Stimulated activated CD8-positive, alpha-beta memory T cell treated with anti-CD3 and anti-CD28 coated beads, Interleukin-12 subunit alpha, Interleukin-12 subunit beta, amount 100 ng/mL, for 1 hour (primary cell): Measurements from ENCODE around the gene PUSL1.

Source experiments
- DNase-seq: peaks from one replicate; pipeline ENCODE4 v3.0.0-alpha.2; 2020; ENCODE audit warnings: low read depth

Gene PUSL1

GRCh38 chr1:1354271-1355247, 46.2 kb downstream of the PUSL1 start:
- DNase-seq, result no peak

GRCh38 chr1:1355416-1355815, 47.0 kb downstream of the PUSL1 start:
- no peak for DNase-seq

GRCh38 chr1:1356166-1356795, 47.9 kb downstream of the PUSL1 start:
- no peak for DNase-seq

- no peak for DNase-seq
These were observed 48.5 kb downstream of the PUSL1 start for GRCh38 chr1:1356796-1357401.

- DNase-seq, result no peak
These were observed 49.6 kb downstream of the PUSL1 start for GRCh38 chr1:1357871-1358432.

GRCh38 chr1:1358433-1359271, 50.3 kb downstream of the PUSL1 start, which contains the start of gene MXRA8:
TSS of gene MXRA8 (minus strand) at chr1:1358555. CDS start at chr1:1358504, 51 bp downstream.
- no peak for DNase-seq

- no peak for DNase-seq
These were observed 50.9 kb downstream of the PUSL1 start for GRCh38 chr1:1359308-1359663.

GRCh38 chr1:1359664-1360468, 51.5 kb downstream of the PUSL1 start:
- DNase-seq, result no peak

- no peak for DNase-seq
These were observed 52.2 kb downstream of the PUSL1 start for GRCh38 chr1:1360506-1361169.
